Mucosa of stomach (tissue), 1 donor: ENCODE results near the gene PTPRD.

ENCODE experiments used
- H3K27me3 ChIP-seq: one replicate; pipeline ENCODE4 v1.7.0; 2013; ENCODE audit warnings: mild to moderate bottlenecking, low read length; ENCODE audit not compliant: control insufficient read depth, insufficient read depth
- H3K36me3 ChIP-seq: one replicate; pipeline ENCODE4 v1.7.0; 2013; ENCODE audit warnings: low read length; ENCODE audit not compliant: control insufficient read depth, insufficient read depth
- H3K4me1 ChIP-seq: one replicate; pipeline ENCODE4 v1.7.0; 2013; ENCODE audit warnings: mild to moderate bottlenecking, low read length; ENCODE audit not compliant: control insufficient read depth, insufficient read depth
- H3K4me3 ChIP-seq: one replicate; pipeline ENCODE4 v1.7.0; 2013; ENCODE audit warnings: low read length
- H3K9ac ChIP-seq: one replicate; pipeline ENCODE4 v1.7.0; 2013; ENCODE audit warnings: mild to moderate bottlenecking, low read length, moderate library complexity
- H3K9me3 ChIP-seq: one replicate; pipeline ENCODE4 v1.7.0; 2013; ENCODE audit warnings: mild to moderate bottlenecking, low read length, moderate library complexity; ENCODE audit not compliant: control insufficient read depth
- donor health status: Pancreatic carcinoma.

Gene PTPRD

GRCh38 chr9:8887369-8887768 lies 1725.4 kb downstream of the PTPRD start:
- Histone ChIP-seq H3K9me3 (no peaks in the 10 kb centered on the region), H3K4me3 (no peak overlapping the region), H3K27me3 (no peaks in the 10 kb centered on the region), H3K9ac (no peak overlapping the region), H3K36me3 (no peaks in the 10 kb centered on the region), H3K4me1 (no peaks in the 10 kb centered on the region)

DNA sequence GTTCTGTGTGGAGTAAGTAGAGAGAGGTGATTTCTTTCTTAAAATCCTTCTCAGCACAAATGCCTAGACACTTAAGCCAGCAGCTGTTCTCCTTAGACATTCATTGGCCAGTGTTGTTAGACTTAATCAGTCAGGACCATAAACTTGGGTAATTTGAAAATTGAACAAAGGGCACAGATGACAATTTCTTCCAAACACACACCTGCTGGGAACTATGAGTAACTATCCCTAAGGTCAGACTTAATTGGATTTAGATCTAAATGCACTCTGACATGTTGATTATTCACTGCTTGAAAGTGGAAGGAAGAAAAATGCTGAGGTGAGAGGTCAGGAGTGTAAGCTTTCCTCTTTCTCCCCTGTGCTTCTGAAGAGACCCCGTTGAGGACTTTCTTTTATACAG lies 1729.5 kb downstream of the PTPRD start:
- H3K36me3 ChIP-seq, result no peaks in the 10 kb centered on the region
- no peaks in the 10 kb centered on the region for H3K9me3 ChIP-seq
- H3K4me3 ChIP-seq, result no peak overlapping the region
- H3K27me3 ChIP-seq, result no peaks in the 10 kb centered on the region
- no peak overlapping the region for H3K9ac ChIP-seq
- H3K4me1 ChIP-seq, result no peaks in the 10 kb centered on the region

- Histone ChIP-seq H3K9me3 (no peaks in the 10 kb centered on the region), H3K27me3 (no peaks in the 10 kb centered on the region), H3K36me3 (no peaks in the 10 kb centered on the region), H3K9ac (no peak overlapping the region), H3K4me3 (no peak overlapping the region), H3K4me1 (no peaks in the 10 kb centered on the region)
Measured at GRCh38 chr9:8880060-8880459, 1732.7 kb downstream of the PTPRD start.

GRCh38 chr9:8879284-8879683 lies 1733.5 kb downstream of the PTPRD start:
- no peaks in the 10 kb centered on the region for H3K27me3 ChIP-seq
- no peak overlapping the region for H3K4me3 ChIP-seq
- H3K9me3 ChIP-seq, result no peaks in the 10 kb centered on the region
- H3K4me1 ChIP-seq, result no peaks in the 10 kb centered on the region
- no peak overlapping the region for H3K9ac ChIP-seq
- no peaks in the 10 kb centered on the region for H3K36me3 ChIP-seq

- Histone ChIP-seq H3K4me1 (no peaks in the 10 kb centered on the region), H3K9ac (no peak overlapping the region), H3K36me3 (no peaks in the 10 kb centered on the region), H3K27me3 (no peaks in the 10 kb centered on the region), H3K4me3 (no peak overlapping the region), H3K9me3 (no peaks in the 10 kb centered on the region)
Measured at GRCh38 chr9:8877753-8878494, 1734.9 kb downstream of the PTPRD start.

DNA sequence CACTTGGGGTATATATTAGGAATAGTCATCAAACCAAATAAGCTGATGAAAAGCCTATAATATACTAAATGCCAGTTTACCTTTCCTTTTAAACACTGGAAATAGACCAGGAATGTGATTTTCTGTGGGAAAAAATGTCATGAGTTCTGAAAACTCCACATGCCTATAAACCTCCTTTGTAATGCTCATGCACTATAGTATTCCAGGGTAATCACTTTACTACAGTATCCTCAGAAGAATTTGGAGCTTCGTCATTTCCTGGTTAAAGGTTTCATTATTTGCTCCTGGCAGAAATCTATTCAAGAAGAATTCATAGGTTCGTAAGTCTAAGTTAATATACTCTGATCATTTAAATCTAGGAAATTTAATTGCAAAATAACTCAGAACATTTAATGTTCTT lies 1736.5 kb downstream of the PTPRD start:
- Histone ChIP-seq H3K9ac (no peak overlapping the region), H3K4me1 (no peaks in the 10 kb centered on the region), H3K27me3 (no peaks in the 10 kb centered on the region), H3K4me3 (no peak overlapping the region), H3K36me3 (no peaks in the 10 kb centered on the region), H3K9me3 (no peaks in the 10 kb centered on the region)

DNA sequence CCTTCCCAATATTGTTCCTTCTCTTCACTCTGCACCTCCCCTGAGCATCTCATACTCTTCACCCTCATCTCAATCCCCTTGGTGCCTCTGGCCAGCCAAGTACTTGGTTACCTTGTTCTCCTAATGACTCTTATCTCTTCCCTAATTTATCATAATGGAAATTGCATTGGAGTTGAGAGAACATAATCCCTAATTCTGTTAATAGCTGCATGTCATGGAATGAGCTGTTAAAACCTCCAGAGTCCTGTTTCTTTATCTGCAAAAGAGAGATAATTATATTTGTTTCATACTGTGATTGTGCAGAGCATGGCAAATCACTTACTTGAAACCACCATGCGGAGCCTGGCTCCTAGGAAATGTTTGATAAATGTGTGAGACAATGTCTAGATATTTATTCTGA lies 1738.3 kb downstream of the PTPRD start:
- Histone ChIP-seq H3K27me3 (no peaks in the 10 kb centered on the region), H3K9ac (no peak overlapping the region), H3K36me3 (no peaks in the 10 kb centered on the region), H3K4me3 (no peak overlapping the region), H3K9me3 (no peaks in the 10 kb centered on the region), H3K4me1 (no peaks in the 10 kb centered on the region)

DNA sequence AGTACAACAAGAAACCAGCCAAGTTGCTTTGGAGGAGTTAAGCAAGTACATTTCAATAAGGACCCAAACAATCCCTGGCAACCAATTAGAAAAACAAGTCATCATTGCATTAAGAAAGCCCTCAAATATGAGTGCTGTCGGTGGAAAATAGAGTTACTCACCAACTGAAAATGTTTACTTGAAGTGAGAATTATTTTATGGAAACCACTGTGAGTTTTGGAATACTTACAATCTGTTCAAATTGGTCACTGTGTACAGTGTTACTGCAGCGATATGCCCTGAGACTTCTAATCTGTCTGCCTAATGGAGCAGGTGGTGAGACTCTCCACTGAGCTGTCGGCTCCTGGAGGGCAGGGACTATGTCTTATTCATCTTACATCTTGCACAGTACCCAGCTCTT lies 1740.0 kb downstream of the PTPRD start:
- no peak overlapping the region for H3K9ac ChIP-seq
- H3K27me3 ChIP-seq, result no peaks in the 10 kb centered on the region
- H3K4me3 ChIP-seq, result no peak overlapping the region
- no peaks in the 10 kb centered on the region for H3K9me3 ChIP-seq
- H3K36me3 ChIP-seq, result no peaks in the 10 kb centered on the region
- no peaks in the 10 kb centered on the region for H3K4me1 ChIP-seq

DNA sequence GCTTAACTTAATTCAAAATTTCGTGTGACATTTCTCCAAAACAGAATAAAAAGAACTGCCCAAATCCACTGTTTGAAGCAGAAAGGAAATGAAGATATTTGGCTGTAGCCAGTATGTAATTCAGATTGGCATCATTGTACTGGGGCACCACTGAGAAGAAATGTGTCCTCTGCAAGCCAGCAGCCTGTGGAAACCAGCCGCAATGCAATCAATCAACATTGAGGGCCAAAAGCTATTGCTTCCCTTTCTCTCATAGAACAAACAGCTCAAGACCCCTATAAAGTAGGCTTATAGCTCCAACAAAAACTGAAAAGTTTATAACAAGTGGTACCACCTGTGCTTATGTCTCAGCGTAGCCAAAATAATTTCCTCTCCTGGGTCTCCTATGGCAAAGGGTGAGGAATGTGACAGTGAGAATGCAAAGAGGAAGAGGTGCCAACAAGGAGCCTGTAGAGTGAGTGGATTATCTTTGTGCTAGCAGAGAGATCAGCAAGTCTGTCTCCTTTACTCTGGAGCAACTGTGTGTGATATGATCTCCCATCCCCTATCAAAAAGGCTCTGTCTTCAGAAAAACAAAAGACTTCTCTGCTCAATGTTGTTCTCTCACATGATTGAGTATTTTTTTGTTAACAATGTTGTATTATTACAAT lies 1740.9 kb downstream of the PTPRD start:
- no peaks in the 10 kb centered on the region for H3K27me3 ChIP-seq
- no peak overlapping the region for H3K4me3 ChIP-seq
- no peaks in the 10 kb centered on the region for H3K36me3 ChIP-seq
- H3K9ac ChIP-seq, result no peak overlapping the region
- H3K4me1 ChIP-seq, result no peaks in the 10 kb centered on the region
- H3K9me3 ChIP-seq, result no peaks in the 10 kb centered on the region

DNA sequence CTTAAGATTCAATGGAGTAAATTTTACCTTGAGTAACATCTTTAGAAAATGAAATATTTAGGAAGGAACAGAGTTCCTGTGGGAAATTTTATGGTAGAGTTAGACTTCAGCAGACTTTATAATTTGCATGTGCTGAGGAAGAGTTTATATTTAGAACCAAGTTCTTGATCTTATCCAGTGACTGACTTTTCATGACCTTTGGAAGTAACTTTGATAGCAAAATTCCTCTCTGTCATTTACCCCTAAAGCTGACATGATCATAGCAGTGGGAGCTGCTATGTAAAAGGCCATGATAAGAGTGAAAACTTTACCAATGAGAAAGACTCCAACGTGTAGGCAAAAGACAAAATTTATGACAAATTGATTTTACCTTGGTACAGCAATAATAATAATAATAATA lies 1741.4 kb downstream of the PTPRD start:
- Histone ChIP-seq H3K36me3 (no peaks in the 10 kb centered on the region), H3K4me3 (no peak overlapping the region), H3K27me3 (no peaks in the 10 kb centered on the region), H3K9me3 (no peaks in the 10 kb centered on the region), H3K9ac (no peak overlapping the region), H3K4me1 (no peaks in the 10 kb centered on the region)

GRCh38 chr9:8869812-8870211 lies 1743.0 kb downstream of the PTPRD start:
- Histone ChIP-seq H3K9ac (no peak overlapping the region), H3K4me1 (no peaks in the 10 kb centered on the region), H3K27me3 (no peaks in the 10 kb centered on the region), H3K9me3 (no peaks in the 10 kb centered on the region), H3K36me3 (no peaks in the 10 kb centered on the region), H3K4me3 (no peak overlapping the region)

- Histone ChIP-seq H3K9me3 (no peaks in the 10 kb centered on the region), H3K4me1 (no peaks in the 10 kb centered on the region), H3K36me3 (no peaks in the 10 kb centered on the region), H3K4me3 (no peak overlapping the region), H3K27me3 (no peaks in the 10 kb centered on the region), H3K9ac (no peak overlapping the region)
Measured at GRCh38 chr9:8868632-8869031, 1744.2 kb downstream of the PTPRD start.
